Hepatic stellate cell (primary cell): ENCODE results near the gene CANT1.
"Not testable (repeated sequence)": the region's sequence is repeated elsewhere in the genome, so short reads cannot be mapped to it uniquely, and the experiment has no call there.

Experiments
- DNase-seq: peaks from one replicate; pipeline ENCODE4 v3.0.0; 2011; ENCODE audit warnings: low spot score

The CANT1 gene

DNA sequence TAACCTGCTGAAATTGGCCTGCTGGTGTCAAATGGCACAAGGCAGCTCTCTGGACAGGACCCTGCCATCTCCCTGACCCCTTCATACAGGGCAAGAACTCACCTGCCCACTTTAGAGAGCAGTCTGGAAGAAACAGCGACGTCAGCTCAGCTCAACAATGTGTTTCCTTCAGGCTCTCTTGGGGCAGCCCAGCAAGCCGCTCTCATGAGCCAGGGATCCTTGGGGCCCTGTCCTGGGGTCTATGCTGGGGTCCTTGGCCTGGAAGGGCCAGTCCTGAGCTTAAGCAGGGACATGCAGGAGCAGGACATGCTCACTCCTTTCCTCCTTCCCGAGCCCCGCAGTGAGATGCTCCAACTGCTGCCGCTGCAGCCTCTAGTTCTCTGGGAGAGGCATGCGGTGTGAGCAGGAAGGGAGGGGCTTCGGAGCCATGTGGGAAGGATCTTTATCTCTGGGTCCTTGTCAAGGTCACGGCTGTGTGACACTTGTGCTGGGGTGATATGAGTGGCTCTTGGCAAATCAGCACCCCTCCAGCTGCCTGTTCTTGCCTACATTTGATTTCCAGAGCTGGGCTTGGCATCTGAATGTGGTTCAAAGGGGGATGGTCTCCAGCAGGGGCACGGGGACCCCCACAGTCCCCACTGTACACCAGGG lies 17.8 kb upstream of the CANT1 start:
- DNase-seq = no peak

- peak; percentile 86 for DNase-seq
Measured at GRCh38 chr17:79026376-79027273, 17.1 kb upstream of the CANT1 start.

DNA sequence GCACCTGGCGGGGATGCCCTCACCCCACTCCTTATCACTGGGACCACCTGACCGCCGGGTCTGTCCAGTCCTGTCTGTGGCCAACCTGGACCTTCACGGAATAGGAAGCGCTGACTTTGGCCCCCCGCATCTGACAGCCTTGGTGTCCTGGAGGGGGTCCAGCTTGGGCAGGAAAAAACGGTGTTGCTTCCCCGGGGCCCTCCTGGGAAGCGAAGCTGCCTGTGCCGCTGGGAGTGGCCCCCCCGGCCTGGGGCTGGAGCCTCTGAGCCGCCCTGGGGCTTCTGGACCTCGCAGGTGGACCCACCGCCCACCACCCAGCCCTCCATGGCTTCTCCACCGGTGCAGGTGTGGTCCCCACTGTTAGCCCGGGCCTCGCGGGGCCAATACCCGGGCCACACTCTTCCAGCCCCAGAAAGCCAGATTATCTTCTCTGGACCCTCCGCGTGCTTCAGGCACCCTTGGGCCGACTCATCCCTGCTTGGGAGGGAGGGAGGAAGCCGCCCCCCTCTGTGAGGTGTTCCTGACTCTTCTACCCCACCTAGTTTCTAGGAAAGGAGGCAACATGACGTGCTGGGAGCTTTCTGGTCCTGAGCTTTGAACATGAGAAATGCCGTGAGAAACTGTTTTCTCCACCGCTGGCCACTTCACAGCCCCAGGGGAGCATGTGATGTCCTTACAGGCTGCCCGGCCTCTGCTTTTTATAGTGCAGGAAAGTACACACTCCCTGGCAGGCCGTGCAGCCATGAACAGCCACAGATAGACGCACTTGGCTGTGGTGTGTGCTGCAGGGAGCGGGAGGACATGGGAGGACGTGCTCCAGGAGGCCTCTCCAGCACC lies 15.6 kb upstream of the CANT1 start:
- DNase-seq = peak; percentile 50

GRCh38 chr17:79023886-79024771 lies 14.6 kb upstream of the CANT1 start, which contains the start of gene C1QTNF1:
Gene C1QTNF1, plus strand, starts transcription at chr17:79024169. Its CDS starts 19,800 bp downstream, at chr17:79043969.
- peak; percentile 41 for DNase-seq

- no peak for DNase-seq
Measured at GRCh38 chr17:79023180-79023705, 13.7 kb upstream of the CANT1 start.

DNA sequence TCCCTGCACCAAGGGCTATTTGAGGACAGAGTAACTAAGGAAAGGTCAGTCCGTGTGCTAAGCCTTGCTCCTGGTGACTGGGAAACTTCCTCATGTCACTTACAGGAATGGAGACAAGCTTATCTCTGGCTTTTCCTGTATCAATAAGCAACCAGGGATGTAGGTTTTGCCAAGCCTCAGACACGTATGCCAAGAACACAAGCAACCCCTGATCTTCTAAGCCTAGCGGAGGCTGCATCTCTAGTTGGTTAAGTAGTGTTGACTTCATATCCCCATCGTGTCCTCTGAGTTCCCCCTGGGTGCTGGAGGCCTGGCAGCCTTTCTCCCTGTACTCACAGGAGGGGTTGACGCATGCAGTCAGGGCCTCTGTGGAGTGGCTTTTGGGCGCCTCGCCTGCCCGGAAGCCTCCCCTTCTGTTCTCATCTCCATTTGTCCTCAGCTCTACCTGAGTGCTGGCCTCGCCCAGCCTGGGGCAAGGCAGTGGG lies 13.0 kb upstream of the CANT1 start:
- no peak for DNase-seq

DNA sequence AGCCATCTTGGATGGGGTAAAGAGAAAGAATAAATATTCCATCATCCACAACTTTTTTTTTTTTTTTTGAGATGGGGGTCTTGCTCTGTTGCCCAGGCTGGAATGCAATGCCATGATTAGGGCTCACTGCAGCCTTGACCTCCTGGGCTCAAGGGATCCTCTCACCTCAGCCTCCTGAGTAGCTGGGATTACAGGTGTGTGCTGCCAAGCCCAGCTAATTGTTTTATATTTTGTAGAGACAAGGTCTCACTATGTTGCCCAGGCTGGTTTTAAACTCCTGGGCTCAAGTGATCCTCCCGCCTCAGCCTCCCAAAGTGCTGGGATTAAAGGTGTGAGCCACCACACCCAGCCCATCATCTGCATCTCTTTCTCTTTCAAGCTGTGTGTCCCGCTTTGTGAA lies 12.4 kb upstream of the CANT1 start:
- DNase-seq = not testable (repeated sequence)

GRCh38 chr17:79020631-79021301 lies 11.2 kb upstream of the CANT1 start:
- DNase-seq = no peak

- peak; percentile 63 for DNase-seq
Measured at GRCh38 chr17:79019632-79020584, 10.3 kb upstream of the CANT1 start.

GRCh38 chr17:79019261-79019631 lies 9.7 kb upstream of the CANT1 start:
- DNase-seq = no peak

GRCh38 chr17:79018370-79018695 lies 8.8 kb upstream of the CANT1 start:
- no peak for DNase-seq

DNA sequence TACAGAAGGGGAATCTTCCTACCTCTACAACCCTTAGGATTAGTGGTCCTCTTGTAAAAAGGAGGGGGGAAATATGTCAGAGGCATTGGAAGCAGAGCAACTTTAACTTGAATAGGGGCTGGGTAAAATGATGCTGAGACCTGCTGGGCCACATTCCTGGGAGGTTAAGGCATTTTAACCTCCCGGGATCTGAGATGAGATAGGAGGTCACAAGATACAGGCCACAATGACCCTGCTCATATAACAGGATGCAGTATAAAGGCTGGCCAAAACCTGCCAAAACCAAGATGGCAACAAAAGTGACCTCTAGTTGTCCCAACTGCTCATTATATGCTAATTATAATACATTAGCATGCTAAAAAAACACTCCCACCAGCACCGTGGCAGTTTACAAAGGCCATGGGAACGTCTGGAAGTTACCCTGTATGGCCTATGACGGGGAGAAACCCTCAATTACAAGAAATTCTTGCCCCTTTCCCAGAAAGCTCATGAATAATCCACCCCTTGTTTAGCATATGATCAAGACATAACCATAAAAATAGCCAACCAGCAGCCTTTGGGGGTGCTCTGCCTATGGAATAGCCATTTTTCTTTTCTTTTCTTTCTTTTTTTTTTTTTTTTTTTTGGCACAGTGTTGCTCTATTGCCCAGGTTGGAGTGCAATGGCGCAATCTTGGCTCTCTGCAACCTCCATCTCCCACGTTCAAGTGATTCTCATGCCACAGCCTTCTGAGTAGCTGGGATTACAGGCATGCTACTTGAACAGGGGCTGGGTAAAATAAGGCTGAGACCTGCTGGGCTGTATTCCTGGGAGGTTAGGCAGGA lies 8.2 kb upstream of the CANT1 start:
- DNase-seq = no peak

DNA sequence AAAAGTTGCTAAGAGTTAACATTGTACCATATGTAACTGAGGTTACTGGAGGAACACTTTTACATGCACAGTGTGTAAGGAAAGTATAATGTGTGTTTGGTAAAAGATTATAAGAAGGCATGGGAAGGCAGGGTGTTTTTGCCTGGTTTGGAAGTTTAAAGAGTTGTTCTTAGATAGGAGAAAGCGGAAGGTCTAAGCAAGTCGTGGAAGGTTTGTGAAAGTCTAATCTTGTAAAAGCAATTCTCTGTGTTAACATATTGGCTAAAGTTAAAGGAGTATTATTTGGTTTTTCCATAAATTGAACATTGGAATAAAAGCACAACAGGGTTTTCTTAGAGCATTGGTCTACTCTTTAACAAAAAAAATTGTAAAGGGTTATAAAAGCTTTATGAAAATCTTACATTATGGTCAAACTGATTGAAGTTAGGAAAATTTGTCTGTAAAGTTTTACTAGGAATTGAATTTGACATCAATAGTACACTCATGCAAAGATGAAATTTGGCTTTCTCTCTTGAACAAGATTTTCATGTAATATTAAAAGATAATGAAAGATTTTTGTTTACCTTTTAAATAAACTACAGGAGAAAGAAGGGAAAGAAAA lies 4.7 kb upstream of the CANT1 start:
- DNase-seq = no peak

GRCh38 chr17:79012563-79013134 lies 3.1 kb upstream of the CANT1 start:
- no peak for DNase-seq

DNA sequence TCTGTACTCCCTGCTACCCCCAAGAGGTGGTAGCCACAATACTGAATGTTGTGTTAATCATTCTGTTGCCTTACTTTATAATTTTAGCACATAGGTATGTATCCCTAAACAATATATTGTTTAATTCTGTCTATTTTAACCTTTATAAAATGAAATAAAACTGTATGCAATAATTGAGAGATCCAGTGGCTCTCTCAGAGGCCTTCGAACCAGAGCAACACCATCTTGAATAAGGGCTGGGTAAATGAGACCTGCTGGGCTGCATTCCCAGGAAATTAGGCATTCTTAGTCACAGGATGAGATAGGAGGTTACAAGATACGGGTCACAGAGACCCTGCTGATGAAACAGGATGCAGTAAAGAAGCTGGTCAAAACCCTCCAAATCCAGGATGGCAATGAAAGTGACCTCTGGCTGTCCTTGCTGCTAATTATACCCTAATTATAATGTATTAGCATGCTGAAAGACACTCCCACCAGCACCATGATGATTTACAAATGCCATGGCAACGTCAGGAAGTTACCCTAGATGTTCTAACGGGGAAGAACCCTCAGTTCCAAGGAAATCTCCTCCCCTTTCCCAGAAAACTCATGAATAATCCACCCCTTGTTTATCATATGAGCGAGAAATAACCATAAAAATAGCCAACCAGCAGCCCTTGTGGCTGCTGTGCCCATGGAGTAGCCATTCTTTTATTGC lies 2.0 kb upstream of the CANT1 start:
- DNase-seq = no peak

DNA sequence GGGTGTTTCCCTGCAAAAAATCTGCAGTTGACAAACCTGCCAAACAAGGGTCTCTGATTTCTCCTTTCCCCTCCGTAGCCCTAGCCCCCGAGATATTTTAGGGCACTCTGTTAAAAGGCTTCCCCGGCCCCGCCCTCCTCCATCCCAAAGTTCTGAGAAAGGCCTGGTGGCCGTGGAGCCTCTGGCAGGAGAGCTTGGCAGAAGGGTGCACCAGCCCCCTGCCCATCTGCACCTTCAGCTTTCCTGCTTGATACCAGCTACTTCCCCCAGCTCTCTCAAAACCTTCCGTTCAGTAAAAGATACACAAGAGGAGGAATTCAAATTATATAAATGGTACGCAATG lies 711 bp upstream of the CANT1 start:
- no peak for DNase-seq

GRCh38 chr17:79008666-79009387 lies 737 bp downstream of the CANT1 start:
- no peak for DNase-seq
